NCI-H774 (cell line): Measurements from ENCODE around the gene HDAC9.
A peak's percentile ranks its signal among the peaks of the same experiment; 100 is the strongest.

Source experiments
- DNase-seq: peaks from one replicate; lab custom pipeline; 2025; lab: John Stamatoyannopoulos, UW

Gene HDAC9

DNA sequence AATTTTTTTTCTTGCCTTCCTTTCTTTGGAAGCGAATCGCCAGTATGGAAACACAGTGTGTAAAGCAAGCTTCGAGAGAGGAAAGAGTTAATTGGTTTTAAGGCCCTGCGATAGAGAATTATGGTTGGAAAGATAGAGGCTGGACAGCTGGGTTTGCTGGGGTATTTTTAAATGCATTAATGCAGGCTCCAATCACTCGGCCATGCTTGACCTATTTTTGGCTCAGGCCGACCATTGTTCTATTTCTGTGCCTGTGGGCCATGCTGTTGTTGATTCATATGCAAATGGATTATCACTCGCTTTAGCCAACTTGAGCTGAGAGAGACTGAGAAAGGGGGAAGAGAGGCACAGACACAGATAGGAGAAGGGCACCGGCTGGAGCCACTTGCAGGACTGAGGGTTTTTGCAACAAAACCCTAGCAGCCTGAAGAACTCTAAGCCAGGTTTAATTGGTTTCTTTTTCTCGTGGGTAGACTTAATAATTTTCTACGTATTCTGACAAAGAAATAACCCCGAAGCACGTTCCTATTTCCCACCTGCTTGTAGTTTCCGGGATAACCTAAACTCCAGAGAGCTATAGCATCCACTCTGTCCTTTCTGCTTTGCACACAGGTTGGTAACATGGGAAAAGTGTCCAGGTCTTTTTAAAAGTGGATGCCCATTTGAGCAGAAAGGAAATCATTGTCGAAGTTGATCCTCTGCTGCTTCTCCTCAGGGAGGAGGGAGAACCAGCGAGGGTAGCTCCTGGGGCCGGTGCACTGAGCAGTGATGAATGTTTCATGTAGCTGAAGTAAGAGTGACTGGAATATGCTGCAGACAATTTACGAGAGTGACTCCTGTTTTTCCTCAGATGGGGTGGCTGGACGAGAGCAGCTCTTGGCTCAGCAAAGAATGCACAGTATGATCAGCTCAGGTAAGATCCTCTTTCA, at the start of gene HDAC9:
HDAC9 (plus strand) TSS at position 338 of the 929 bp plus-strand sequence; CDS start at position 892, 554 bp downstream.
- peak; percentile 80 for DNase-seq

GRCh38 chr7:18445916-18446520, 49.5 kb upstream of the HDAC9 start:
- no peak for DNase-seq

DNA sequence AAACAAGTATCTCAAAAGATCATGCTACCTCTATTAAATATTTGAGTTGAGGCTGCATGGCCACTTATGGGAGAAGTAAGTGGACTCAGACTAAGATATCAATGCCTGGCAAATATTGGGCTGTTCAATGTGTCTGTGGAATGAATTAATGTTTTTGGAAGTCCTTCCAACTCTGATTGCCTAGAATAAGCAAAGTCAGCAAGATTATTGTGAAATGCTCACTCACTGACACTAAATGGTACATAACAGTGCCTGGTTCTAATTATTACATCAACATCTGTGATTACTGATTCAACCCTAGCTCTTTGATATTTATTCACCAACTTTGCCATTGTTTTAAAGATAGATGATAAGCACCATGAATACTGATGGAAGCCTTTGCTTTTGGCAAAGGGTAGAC, 45.5 kb upstream of the HDAC9 start:
- no peak for DNase-seq

GRCh38 chr7:18455606-18456005, 39.9 kb upstream of the HDAC9 start:
- no peak for DNase-seq

- peak; percentile 5 for DNase-seq
These were observed 37.7 kb upstream of the HDAC9 start for GRCh38 chr7:18457832-18458231.

- DNase-seq = no peak
These were observed 36.7 kb upstream of the HDAC9 start for GRCh38 chr7:18458830-18459229.

DNA sequence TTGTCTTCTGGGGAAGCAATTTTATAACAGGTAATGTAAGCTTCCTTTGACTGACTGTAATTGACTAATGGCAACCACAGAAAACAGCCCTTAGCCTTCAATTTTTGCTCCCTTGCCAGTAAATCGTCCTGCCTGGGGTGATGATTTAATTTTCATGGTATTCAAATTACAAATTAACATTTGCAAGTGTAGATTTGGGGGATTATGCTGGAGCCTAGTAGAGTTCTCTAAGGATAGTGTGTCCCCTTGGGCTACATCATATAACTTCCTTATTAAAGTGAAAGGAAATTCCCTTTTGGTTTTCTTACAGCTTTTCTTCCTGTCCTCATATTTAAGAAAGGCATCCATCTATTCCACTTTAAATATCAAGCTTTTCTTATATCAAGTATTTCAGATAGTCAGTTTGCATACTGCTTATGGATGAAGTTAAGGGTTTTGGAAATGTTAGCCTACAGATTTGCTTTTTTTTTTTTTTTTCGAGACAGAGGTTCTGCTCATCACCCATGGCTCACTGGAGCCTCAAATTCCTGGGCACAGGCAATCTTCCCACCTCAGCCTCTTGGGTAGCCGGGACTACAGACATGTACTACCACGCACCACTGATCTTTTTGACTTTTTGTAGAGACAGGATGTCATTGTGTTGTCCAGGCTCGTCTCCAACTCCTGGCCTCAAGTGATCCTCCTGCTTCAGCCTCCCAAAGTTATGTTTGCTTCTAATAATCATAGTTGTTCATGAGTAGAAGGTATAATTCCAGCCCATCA, 35.9 kb upstream of the HDAC9 start:
- no peak for DNase-seq

GRCh38 chr7:18461785-18462467, 33.6 kb upstream of the HDAC9 start:
- no peak for DNase-seq

DNA sequence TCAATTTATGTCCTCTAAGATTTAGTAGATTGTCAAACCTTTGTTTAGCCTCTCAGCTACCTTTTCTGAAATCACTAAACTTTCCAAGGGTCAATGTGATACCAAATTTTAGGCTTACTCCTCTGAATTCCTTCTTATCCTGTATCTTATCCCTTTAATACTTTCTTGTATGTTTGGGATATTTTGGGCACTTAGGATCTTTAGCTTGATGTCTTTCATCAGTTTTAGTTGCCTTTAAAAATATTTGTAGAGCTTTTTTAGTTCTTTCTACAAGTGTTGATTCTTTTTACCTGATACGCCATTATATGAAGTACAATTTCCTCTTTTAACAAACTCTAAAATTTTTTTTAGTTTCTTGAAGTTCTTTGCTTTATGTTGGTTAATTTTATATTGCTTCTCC, 30.7 kb upstream of the HDAC9 start:
- no peak for DNase-seq

DNA sequence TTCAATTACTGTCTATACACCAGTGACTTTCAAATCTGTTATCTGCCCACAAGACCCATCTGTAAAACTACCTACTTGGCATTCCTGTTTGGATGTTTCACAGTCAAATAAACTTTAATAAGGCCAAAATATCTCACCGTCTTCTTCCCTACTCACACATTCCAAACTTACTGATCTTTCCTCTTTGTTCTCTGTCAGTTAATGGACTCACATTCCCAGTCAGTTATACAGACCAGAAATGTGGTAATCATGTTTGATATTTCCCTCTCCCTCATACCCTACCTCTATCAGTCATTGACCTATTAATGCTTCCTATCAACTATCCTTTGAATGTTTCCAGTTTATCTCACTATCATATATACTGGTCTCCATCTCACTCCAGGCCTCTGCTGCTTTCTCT, 28.5 kb upstream of the HDAC9 start:
- DNase-seq = no peak

- DNase-seq = no peak
These were observed 26.8 kb upstream of the HDAC9 start for GRCh38 chr7:18468795-18469194.

- DNase-seq = no peak
These were observed 26.2 kb upstream of the HDAC9 start for GRCh38 chr7:18469316-18469715.

- no peak for DNase-seq
These were observed 23.9 kb upstream of the HDAC9 start for GRCh38 chr7:18471476-18472160.

GRCh38 chr7:18472161-18472483, 23.4 kb upstream of the HDAC9 start:
- no peak for DNase-seq

GRCh38 chr7:18473119-18473518, 22.4 kb upstream of the HDAC9 start:
- DNase-seq = no peak

DNA sequence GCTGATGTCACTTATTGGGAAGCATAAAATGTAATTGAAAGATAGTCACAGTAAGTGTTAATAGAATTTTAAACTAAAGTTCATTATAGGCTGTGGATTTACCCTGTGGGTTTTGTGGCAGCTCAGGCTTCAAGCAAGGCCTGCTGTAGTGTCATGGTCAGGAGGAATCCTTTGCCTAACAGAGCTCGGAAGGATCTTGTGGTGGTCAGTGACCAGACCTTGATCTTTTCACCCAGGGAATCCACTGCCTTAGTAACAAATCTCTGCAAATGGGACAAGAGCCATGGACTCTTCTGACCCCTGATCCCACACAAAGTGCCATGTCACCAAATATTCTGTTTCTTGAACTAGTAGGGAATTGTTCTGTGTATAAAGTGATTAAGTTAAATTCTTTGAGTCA, 20.6 kb upstream of the HDAC9 start:
- DNase-seq = no peak

DNA sequence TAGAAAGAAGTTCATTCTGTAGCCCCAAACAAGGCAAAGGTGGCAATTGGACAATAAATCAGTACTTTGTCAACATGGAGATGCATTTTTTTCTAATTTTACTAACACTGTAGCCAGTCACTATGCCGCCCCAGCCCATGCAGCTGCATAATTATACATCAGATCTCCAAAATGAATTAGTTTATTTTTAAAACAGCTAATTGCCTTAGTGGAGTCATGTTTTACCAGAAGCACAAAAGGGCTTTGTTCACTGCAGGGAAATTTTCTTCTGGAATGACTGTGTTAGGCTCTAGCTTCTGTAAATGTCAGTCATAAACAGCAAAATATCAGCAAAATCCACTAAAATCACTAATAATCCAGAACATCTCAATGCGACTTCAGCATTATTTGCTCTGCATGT, 20.1 kb upstream of the HDAC9 start:
- DNase-seq = no peak

DNA sequence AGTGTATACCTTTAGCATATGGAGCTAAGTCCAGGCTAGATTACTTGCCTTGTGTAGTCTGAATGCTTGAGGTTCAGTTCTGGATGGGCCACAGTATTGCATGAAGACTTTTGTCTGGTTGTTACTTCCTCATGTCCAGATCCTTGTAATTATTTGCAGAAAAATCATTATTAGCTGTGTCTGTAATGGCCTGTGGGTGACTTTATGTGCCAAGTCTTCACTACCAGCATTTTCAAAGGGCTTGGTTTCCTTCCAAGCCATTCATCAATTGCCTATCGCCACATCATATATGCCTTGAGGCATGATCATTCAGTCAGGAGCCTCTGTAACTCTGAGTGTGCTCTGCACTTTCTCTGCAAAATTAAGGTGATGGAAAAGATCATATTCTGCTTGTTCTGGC, 13.8 kb upstream of the HDAC9 start:
- no peak for DNase-seq

GRCh38 chr7:18488049-18488448, 7.5 kb upstream of the HDAC9 start:
- no peak for DNase-seq

- no peak for DNase-seq
These were observed 5.9 kb upstream of the HDAC9 start for GRCh38 chr7:18489624-18490023.

- DNase-seq = no peak
These were observed 3.7 kb upstream of the HDAC9 start for GRCh38 chr7:18491871-18492270.

GRCh38 chr7:18494406-18494805, 1.1 kb upstream of the HDAC9 start:
- no peak for DNase-seq
